ENCODE data around the gene PTPRA. TPM values are rescaled to one million over a fixed set of nuclear protein-coding genes. Genes with fewer than 3 reads are reported as not detected.

The PTPRA gene
- total RNA-seq, 1 donor from 2014 or later, result 50.1 TPM

DNA sequence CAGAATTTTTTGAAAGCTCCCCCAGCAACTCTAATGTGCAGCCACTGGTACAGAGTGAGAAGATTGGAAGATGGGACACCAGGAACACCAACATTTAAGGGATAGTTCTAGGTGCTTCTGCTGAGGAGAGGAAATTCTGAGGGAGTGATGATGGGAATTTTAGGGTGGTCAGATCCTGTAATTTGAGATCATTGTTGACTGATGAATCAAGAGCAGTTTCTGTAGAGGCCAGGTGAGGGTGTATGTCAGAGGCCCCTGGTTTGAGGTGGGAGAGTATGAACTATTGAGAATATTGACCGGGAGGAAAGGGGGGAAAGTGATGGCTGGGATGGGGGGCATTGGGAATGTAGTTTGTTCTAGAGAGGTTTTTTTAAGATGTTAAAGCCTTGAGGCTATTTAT is 47.2 kb downstream of the PTPRA start:
- Histone ChIP-seq H4K20me1 (ENCODE audit: insufficient read depth, low read length) (peaks cover 33% of the 10 kb centered on the region), H3K9me3 (ENCODE audit: insufficient read depth, low read depth, low read length) (no peaks in the 10 kb centered on the region), H3K4me3 (ENCODE audit: insufficient read depth, low read depth, low read length) (no peak overlapping the region), H3K4me2 (ENCODE audit: low read length) (no peak overlapping the region), H3K9ac (ENCODE audit: low read length) (no peak overlapping the region), H3K27ac (ENCODE audit: low read depth, low read length) (no peak overlapping the region), H3K79me2 (ENCODE audit: insufficient read depth, low read length) (peaks cover 34% of the 10 kb centered on the region), H3K36me3 (ENCODE audit: insufficient read depth, low read length) (peaks cover 4% of the 10 kb centered on the region), H3K27me3 (ENCODE audit: insufficient read depth, low read length) (no peaks in the 10 kb centered on the region), H2AFZ (ENCODE audit: low read depth, low read length) (no peak overlapping the region), H3K4me1 (ENCODE audit: insufficient read depth, low read length) (no peaks in the 10 kb centered on the region)
- TF ChIP-seq EZH2 (IDR thresholded peaks at IDR 0.05; ENCODE audit: insufficient read depth, low read length), result no peak
- TF ChIP-seq, protein P1, sequence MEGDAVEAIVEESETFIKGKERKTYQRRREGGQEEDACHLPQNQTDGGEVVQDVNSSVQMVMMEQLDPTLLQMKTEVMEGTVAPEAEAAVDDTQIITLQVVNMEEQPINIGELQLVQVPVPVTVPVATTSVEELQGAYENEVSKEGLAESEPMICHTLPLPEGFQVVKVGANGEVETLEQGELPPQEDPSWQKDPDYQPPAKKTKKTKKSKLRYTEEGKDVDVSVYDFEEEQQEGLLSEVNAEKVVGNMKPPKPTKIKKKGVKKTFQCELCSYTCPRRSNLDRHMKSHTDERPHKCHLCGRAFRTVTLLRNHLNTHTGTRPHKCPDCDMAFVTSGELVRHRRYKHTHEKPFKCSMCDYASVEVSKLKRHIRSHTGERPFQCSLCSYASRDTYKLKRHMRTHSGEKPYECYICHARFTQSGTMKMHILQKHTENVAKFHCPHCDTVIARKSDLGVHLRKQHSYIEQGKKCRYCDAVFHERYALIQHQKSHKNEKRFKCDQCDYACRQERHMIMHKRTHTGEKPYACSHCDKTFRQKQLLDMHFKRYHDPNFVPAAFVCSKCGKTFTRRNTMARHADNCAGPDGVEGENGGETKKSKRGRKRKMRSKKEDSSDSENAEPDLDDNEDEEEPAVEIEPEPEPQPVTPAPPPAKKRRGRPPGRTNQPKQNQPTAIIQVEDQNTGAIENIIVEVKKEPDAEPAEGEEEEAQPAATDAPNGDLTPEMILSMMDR (IDR thresholded peaks at IDR 0.05; ENCODE audit: insufficient read depth, low read depth, low read length), result no peak
- Mint-ChIP-seq H3K4me1 (ENCODE audit: low read depth, unreplicated experiment) (peaks cover 7% of the 10 kb centered on the region), H3K4me3 (ENCODE audit: unreplicated experiment) (no peak overlapping the region), H3K27me3 (ENCODE audit: low read depth, unreplicated experiment) (no peaks in the 10 kb centered on the region), H3K9me3 (ENCODE audit: unreplicated experiment) (peaks cover 1% of the 10 kb centered on the region), H3K36me3 (ENCODE audit: low read depth, unreplicated experiment) (peaks cover 16% of the 10 kb centered on the region), H3K27ac (ENCODE audit: unreplicated experiment) (no peak overlapping the region)
- DNase-seq (ENCODE audit: low read depth) (no peak), FAIRE-seq (no peak)

DNA sequence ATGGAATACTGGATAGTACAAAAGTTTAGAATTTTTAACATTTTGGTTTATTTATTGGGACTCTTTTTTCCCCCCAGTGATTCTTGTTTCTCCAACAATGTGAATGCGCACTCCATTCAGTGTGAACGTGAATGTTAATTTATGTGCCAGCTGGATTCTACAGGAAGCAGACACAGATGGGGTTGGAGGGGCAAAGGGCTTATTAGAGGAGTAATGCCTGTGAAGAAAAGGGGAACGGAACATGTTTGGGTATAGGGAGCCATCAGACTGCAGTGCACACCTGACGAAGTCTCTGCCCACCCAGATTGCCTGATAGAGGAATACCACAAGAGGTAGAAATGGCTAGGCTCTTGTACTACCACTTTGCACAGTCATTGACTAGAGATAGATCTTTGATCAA is 48.2 kb downstream of the PTPRA start:
- H3K27ac Mint-ChIP-seq (ENCODE audit: unreplicated experiment), result no peak overlapping the region
- Histone ChIP-seq H2AFZ (ENCODE audit: low read depth, low read length) (no peak overlapping the region), H4K20me1 (ENCODE audit: insufficient read depth, low read length) (peaks cover 33% of the 10 kb centered on the region), H3K4me1 (ENCODE audit: insufficient read depth, low read length) (no peaks in the 10 kb centered on the region), H3K27ac (ENCODE audit: low read depth, low read length) (no peak overlapping the region), H3K79me2 (ENCODE audit: insufficient read depth, low read length) (peaks cover 31% of the 10 kb centered on the region), H3K9me3 (ENCODE audit: insufficient read depth, low read depth, low read length) (no peaks in the 10 kb centered on the region), H3K4me3 (ENCODE audit: insufficient read depth, low read depth, low read length) (no peak overlapping the region), H3K4me2 (ENCODE audit: low read length) (no peak overlapping the region), H3K27me3 (ENCODE audit: insufficient read depth, low read length) (no peaks in the 10 kb centered on the region), H3K9ac (ENCODE audit: low read length) (no peak overlapping the region), H3K36me3 (ENCODE audit: insufficient read depth, low read length) (peaks cover 4% of the 10 kb centered on the region)
- no peaks in the 10 kb centered on the region for H3K27me3 Mint-ChIP-seq (ENCODE audit: low read depth, unreplicated experiment)
- TF ChIP-seq EZH2 (IDR thresholded peaks at IDR 0.05; ENCODE audit: insufficient read depth, low read length), result no peak
- TF ChIP-seq, protein P1 (IDR thresholded peaks at IDR 0.05; ENCODE audit: insufficient read depth, low read depth, low read length), result no peak
- FAIRE-seq, result no peak
- H3K4me1 Mint-ChIP-seq (ENCODE audit: low read depth, unreplicated experiment), result peaks cover 7% of the 10 kb centered on the region
- peaks cover 16% of the 10 kb centered on the region for H3K36me3 Mint-ChIP-seq (ENCODE audit: low read depth, unreplicated experiment)
- no peak overlapping the region for H3K4me3 Mint-ChIP-seq (ENCODE audit: unreplicated experiment)
- H3K9me3 Mint-ChIP-seq (ENCODE audit: unreplicated experiment), result peaks cover 1% of the 10 kb centered on the region
- DNase-seq (ENCODE audit: low read depth), result no peak

DNA sequence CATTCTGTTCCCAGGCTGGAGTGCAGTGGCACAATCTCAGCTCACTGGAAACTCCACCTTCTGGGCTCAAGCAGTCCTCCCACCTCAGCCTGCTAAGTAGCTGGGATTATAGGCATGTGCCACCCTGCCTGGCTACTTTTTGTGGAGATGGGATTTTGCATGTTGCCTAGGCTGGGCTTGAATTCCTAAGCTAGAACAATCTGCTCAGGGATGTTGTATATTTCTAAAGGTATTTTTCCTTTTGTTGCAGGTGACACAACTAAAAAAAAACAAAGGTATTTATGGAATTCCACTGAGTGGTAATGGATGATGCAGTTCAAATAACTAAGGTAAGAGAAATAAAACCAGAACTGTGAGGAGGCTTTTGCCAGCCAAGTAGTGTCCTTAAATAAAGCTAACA is 49.7 kb downstream of the PTPRA start:
- Histone ChIP-seq H2AFZ (ENCODE audit: low read depth, low read length) (no peak overlapping the region), H3K27me3 (ENCODE audit: insufficient read depth, low read length) (no peaks in the 10 kb centered on the region), H3K4me1 (ENCODE audit: insufficient read depth, low read length) (no peaks in the 10 kb centered on the region), H3K4me3 (ENCODE audit: insufficient read depth, low read depth, low read length) (no peak overlapping the region), H3K9ac (ENCODE audit: low read length) (no peak overlapping the region), H3K27ac (ENCODE audit: low read depth, low read length) (no peak overlapping the region), H4K20me1 (ENCODE audit: insufficient read depth, low read length) (peaks cover 33% of the 10 kb centered on the region), H3K79me2 (ENCODE audit: insufficient read depth, low read length) (peaks cover 24% of the 10 kb centered on the region), H3K4me2 (ENCODE audit: low read length) (no peak overlapping the region), H3K9me3 (ENCODE audit: insufficient read depth, low read depth, low read length) (no peaks in the 10 kb centered on the region), H3K36me3 (ENCODE audit: insufficient read depth, low read length) (peaks cover 4% of the 10 kb centered on the region)
- Mint-ChIP-seq H3K27me3 (ENCODE audit: low read depth, unreplicated experiment) (no peaks in the 10 kb centered on the region), H3K4me3 (ENCODE audit: unreplicated experiment) (no peak overlapping the region), H3K9me3 (ENCODE audit: unreplicated experiment) (peaks cover 2% of the 10 kb centered on the region), H3K4me1 (ENCODE audit: low read depth, unreplicated experiment) (peaks cover 7% of the 10 kb centered on the region), H3K36me3 (ENCODE audit: low read depth, unreplicated experiment) (peaks cover 13% of the 10 kb centered on the region), H3K27ac (ENCODE audit: unreplicated experiment) (no peak overlapping the region)
- DNase-seq (ENCODE audit: low read depth) (no peak), FAIRE-seq (no peak)
- TF ChIP-seq, protein P1 (IDR thresholded peaks at IDR 0.05; ENCODE audit: insufficient read depth, low read depth, low read length), result no peak
- no peak for TF ChIP-seq EZH2 (IDR thresholded peaks at IDR 0.05; ENCODE audit: insufficient read depth, low read length)

Data from astrocyte (in vitro differentiated cells and primary cell).